ENCODE data around the gene PDE2A.

DNA sequence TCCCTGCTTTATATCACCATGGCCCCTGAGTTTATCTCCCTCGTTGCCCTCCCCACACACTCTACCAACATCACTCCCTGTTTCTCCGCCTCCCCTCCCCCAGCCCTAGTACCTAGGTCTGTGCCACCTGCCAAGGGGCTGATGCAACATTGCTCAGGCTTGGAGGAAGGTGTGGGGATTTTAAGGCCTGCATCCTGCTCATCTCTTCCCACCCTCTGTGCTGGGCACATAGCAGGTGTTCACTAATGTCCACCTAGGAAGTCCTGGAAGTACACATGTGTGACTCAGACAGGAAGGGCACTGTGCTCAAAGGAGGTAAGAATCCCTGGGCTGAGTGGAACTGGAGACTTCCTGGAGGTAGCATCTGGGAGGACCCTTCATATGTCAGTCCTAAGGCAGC, 37.0 kb downstream of the PDE2A start:
- TF ChIP-seq, protein P1, sequence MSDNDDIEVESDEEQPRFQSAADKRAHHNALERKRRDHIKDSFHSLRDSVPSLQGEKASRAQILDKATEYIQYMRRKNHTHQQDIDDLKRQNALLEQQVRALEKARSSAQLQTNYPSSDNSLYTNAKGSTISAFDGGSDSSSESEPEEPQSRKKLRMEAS (IDR thresholded peaks at IDR 0.05; ENCODE audit: low read depth, low read length): no peak
- TF ChIP-seq, protein P2, sequence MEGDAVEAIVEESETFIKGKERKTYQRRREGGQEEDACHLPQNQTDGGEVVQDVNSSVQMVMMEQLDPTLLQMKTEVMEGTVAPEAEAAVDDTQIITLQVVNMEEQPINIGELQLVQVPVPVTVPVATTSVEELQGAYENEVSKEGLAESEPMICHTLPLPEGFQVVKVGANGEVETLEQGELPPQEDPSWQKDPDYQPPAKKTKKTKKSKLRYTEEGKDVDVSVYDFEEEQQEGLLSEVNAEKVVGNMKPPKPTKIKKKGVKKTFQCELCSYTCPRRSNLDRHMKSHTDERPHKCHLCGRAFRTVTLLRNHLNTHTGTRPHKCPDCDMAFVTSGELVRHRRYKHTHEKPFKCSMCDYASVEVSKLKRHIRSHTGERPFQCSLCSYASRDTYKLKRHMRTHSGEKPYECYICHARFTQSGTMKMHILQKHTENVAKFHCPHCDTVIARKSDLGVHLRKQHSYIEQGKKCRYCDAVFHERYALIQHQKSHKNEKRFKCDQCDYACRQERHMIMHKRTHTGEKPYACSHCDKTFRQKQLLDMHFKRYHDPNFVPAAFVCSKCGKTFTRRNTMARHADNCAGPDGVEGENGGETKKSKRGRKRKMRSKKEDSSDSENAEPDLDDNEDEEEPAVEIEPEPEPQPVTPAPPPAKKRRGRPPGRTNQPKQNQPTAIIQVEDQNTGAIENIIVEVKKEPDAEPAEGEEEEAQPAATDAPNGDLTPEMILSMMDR (IDR thresholded peaks at IDR 0.05; ENCODE audit: low read depth, low read length): no peak
- no peak for TF ChIP-seq POLR2A (IDR thresholded peaks at IDR 0.05; ENCODE audit: extremely low read depth, insufficient read length)
